SK-N-SH treated with all-trans-retinoic acid at 6 μM for 48 hours (cell line): ENCODE results near the gene ONECUT3.

Source experiments
- CREB5 ChIP-seq: fragments of 250-450 bp; sonication (Bioruptor Pico); IDR thresholded peaks from 2 replicates; pipeline ENCODE4 v1.5.1; 2020; ENCODE audit warnings: low read depth, mild to moderate bottlenecking, moderate library complexity
- PATZ1 ChIP-seq: fragments of 250-450 bp; sonication (Bioruptor Pico); IDR thresholded peaks from 2 replicates; pipeline ENCODE4 v1.8.0; 2020; ENCODE audit warnings: mild to moderate bottlenecking, moderate library complexity, borderline replicate concordance
- RARB ChIP-seq: fragments of 250-450 bp; sonication (Bioruptor Pico); IDR thresholded peaks from 2 replicates; pipeline ENCODE4 v1.8.0; 2021; ENCODE audit warnings: mild to moderate bottlenecking, moderate library complexity
- ZC3H10 ChIP-seq: fragments of 250-450 bp; sonication (Bioruptor Pico); IDR thresholded peaks from 2 replicates; pipeline ENCODE4 v1.5.1; 2021; ENCODE audit warnings: mild to moderate bottlenecking, moderate library complexity
- ZFP30 ChIP-seq: fragments of 450-650 bp; formaldehyde crosslinking; IDR thresholded peaks from 2 replicates; pipeline ENCODE4 v1.5.0; 2022; ENCODE audit warnings: mild to moderate bottlenecking, moderate library complexity
- TF ChIP-seq, protein P1 (sequence below): fragments of 250-450 bp; sonication (Bioruptor Pico); IDR thresholded peaks from 2 replicates; pipeline ENCODE4 v1.8.0; 2021; ENCODE audit warnings: low read depth, mild to moderate bottlenecking, moderate library complexity, borderline replicate concordance

- TF ChIP-seq CREB5 (CRISPR knock-in tag): no peak
- no peak for TF ChIP-seq ZC3H10 (CRISPR knock-in tag)
- TF ChIP-seq, protein P1, sequence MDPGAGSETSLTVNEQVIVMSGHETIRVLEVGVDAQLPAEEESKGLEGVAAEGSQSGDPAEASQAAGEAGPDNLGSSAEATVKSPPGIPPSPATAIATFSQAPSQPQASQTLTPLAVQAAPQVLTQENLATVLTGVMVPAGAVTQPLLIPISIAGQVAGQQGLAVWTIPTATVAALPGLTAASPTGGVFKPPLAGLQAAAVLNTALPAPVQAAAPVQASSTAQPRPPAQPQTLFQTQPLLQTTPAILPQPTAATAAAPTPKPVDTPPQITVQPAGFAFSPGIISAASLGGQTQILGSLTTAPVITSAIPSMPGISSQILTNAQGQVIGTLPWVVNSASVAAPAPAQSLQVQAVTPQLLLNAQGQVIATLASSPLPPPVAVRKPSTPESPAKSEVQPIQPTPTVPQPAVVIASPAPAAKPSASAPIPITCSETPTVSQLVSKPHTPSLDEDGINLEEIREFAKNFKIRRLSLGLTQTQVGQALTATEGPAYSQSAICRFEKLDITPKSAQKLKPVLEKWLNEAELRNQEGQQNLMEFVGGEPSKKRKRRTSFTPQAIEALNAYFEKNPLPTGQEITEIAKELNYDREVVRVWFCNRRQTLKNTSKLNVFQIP (CRISPR knock-in tag): no peak
- no peak for TF ChIP-seq RARB (CRISPR knock-in tag)
- no peak for TF ChIP-seq PATZ1
- TF ChIP-seq ZFP30 (CRISPR knock-in tag): no peak
These were observed 33.1 kb upstream of the ONECUT3 start for GRCh38 chr19:1720237-1720636.
